GM18517 (cell line): Measurements from ENCODE around the gene TSPAN5.

ENCODE experiments used
- ATAC-seq: cut with Tn5 transposase; IDR thresholded peaks from one replicate; pipeline ENCODE4 v1.9.1; 2021; ENCODE audit warnings: mild to moderate bottlenecking, moderate library complexity; ENCODE audit not compliant: unreplicated experiment

TSPAN5 gene

GRCh38 chr4:98673978-98674377 is 15.6 kb upstream of the TSPAN5 start:
- ATAC-seq = no peak

- no peak for ATAC-seq
Measured at GRCh38 chr4:98673288-98673644, 14.9 kb upstream of the TSPAN5 start.

- no peak for ATAC-seq
Measured at GRCh38 chr4:98672583-98673287, 14.3 kb upstream of the TSPAN5 start.

GRCh38 chr4:98671131-98671530 is 12.7 kb upstream of the TSPAN5 start:
- ATAC-seq = no peak

- no peak for ATAC-seq
Measured at GRCh38 chr4:98670186-98670585, 11.8 kb upstream of the TSPAN5 start.

- no peak for ATAC-seq
Measured at GRCh38 chr4:98669577-98669976, 11.2 kb upstream of the TSPAN5 start.

GRCh38 chr4:98664959-98665358 is 6.5 kb upstream of the TSPAN5 start:
- no peak for ATAC-seq

GRCh38 chr4:98663226-98664006 is 5.0 kb upstream of the TSPAN5 start:
- ATAC-seq = peak; percentile 76

GRCh38 chr4:98662626-98663225 is 4.3 kb upstream of the TSPAN5 start:
- no peak for ATAC-seq

GRCh38 chr4:98662055-98662453 is 3.6 kb upstream of the TSPAN5 start:
- no peak for ATAC-seq

GRCh38 chr4:98661371-98662054 is 3.1 kb upstream of the TSPAN5 start:
- no peak for ATAC-seq

GRCh38 chr4:98659741-98660462 is 1.5 kb upstream of the TSPAN5 start:
- ATAC-seq = no peak

- no peak for ATAC-seq
Measured at GRCh38 chr4:98659106-98659592, 738 bp upstream of the TSPAN5 start.

GRCh38 chr4:98657531-98658286 is 702 bp downstream of the TSPAN5 start:
- ATAC-seq = peak; percentile 35

- no peak for ATAC-seq
Measured at GRCh38 chr4:98656886-98657285, 1.5 kb downstream of the TSPAN5 start.

- ATAC-seq = no peak
Measured at GRCh38 chr4:98656443-98656842, 2.0 kb downstream of the TSPAN5 start.

- ATAC-seq = no peak
Measured at GRCh38 chr4:98653890-98654867, 4.2 kb downstream of the TSPAN5 start.

- ATAC-seq = no peak
Measured at GRCh38 chr4:98652996-98653395, 5.4 kb downstream of the TSPAN5 start.

- no peak for ATAC-seq
Measured at GRCh38 chr4:98648602-98649001, 9.8 kb downstream of the TSPAN5 start.
